H9 (cell line): ENCODE data around the gene CRYGA. TPM values are rescaled to one million over a fixed set of nuclear protein-coding genes. Genes with fewer than 3 reads are reported as not detected.

ENCODE experiments used
- DNase-seq: peaks from one replicate; pipeline ENCODE4 v3.0.0-alpha.2; 2017
- H2AFZ ChIP-seq: one replicate; pipeline ENCODE4 v1.6.1; 2013; ENCODE audit warnings: mild to moderate bottlenecking, low read length, control low read depth, moderate library complexity
- H2AK5ac ChIP-seq: 2 replicates; pipeline ENCODE4 v1.6.1; 2013; ENCODE audit warnings: low read length, control low read depth, mixed read lengths; ENCODE audit not compliant: insufficient read length
- H2BK120ac ChIP-seq: one replicate; pipeline ENCODE4 v1.6.1; 2013; ENCODE audit warnings: low read depth, mild to moderate bottlenecking, low read length, control low read depth, inconsistent platforms; ENCODE audit not compliant: poor library complexity, severe bottlenecking
- H2BK12ac ChIP-seq: 2 replicates; pipeline ENCODE4 v1.6.1; 2013; ENCODE audit warnings: low read length, control low read depth, mixed read lengths, low read depth; ENCODE audit not compliant: insufficient read length
- H2BK15ac ChIP-seq: 2 replicates; pipeline ENCODE4 v1.6.1; 2013; ENCODE audit warnings: low read depth, low read length, control low read depth
- H2BK20ac ChIP-seq: one replicate; pipeline ENCODE4 v1.6.1; 2013; ENCODE audit warnings: low read depth, mild to moderate bottlenecking, low read length, control low read depth, inconsistent platforms; ENCODE audit not compliant: poor library complexity, severe bottlenecking
- H2BK5ac ChIP-seq: 2 replicates; pipeline ENCODE4 v1.6.1; 2013; ENCODE audit warnings: low read length, control low read depth, mixed read lengths; ENCODE audit not compliant: insufficient read length
- H3K14ac ChIP-seq: 2 replicates; pipeline ENCODE4 v1.6.1; 2013; ENCODE audit warnings: low read length, control low read depth; ENCODE audit not compliant: insufficient read depth
- H3K18ac ChIP-seq: 2 replicates; pipeline ENCODE4 v1.6.1; 2013; ENCODE audit warnings: low read depth, mild to moderate bottlenecking, mixed read lengths, low read length, control low read depth; ENCODE audit not compliant: insufficient read length
- H3K23ac ChIP-seq: 2 replicates; pipeline ENCODE4 v1.6.1; 2013; ENCODE audit warnings: low read length, control low read depth, mixed read lengths, low read depth; ENCODE audit not compliant: insufficient read length
- H3K23me2 ChIP-seq: 2 replicates; pipeline ENCODE4 v1.6.1; 2013; ENCODE audit warnings: low read depth, mild to moderate bottlenecking, mixed read lengths, low read length, control low read depth; ENCODE audit not compliant: insufficient read length, poor library complexity, severe bottlenecking
- H3K27ac ChIP-seq: 2 replicates; pipeline ENCODE4 v1.5.1; 2013; ENCODE audit warnings: low read length, control low read depth, mixed read lengths, low read depth; ENCODE audit not compliant: insufficient read length
- H3K27me3 ChIP-seq: 2 replicates; pipeline ENCODE4 v1.6.1; 2013; ENCODE audit warnings: low read length, control low read depth, inconsistent platforms; ENCODE audit not compliant: insufficient read depth
- H3K4ac ChIP-seq: 2 replicates; pipeline ENCODE4 v1.6.1; 2013; ENCODE audit warnings: low read depth, mild to moderate bottlenecking, control low read depth, inconsistent platforms, low read length, moderate library complexity
- H3K4me1 ChIP-seq: 2 replicates; pipeline ENCODE4 v1.6.1; 2013; ENCODE audit warnings: low read length, control low read depth, inconsistent platforms; ENCODE audit not compliant: insufficient read depth
- H3K4me2 ChIP-seq: 2 replicates; pipeline ENCODE4 v1.6.1; 2013; ENCODE audit warnings: low read length, control low read depth, mixed read lengths; ENCODE audit not compliant: insufficient read length, insufficient read depth
- H3K56ac ChIP-seq: 2 replicates; pipeline ENCODE4 v1.6.1; 2013; ENCODE audit warnings: low read depth, mild to moderate bottlenecking, mixed read lengths, low read length, control low read depth; ENCODE audit not compliant: insufficient read length
- H3K79me1 ChIP-seq: 2 replicates; pipeline ENCODE4 v1.6.1; 2013; ENCODE audit warnings: low read depth, mild to moderate bottlenecking, moderate library complexity, low read length, control low read depth, inconsistent platforms; ENCODE audit not compliant: insufficient read depth, poor library complexity, severe bottlenecking
- H3K79me2 ChIP-seq: 2 replicates; pipeline ENCODE4 v1.6.1; 2013; ENCODE audit warnings: low read length, control low read depth, inconsistent platforms; ENCODE audit not compliant: insufficient read depth
- H3K9ac ChIP-seq: 2 replicates; pipeline ENCODE4 v1.6.1; 2013; ENCODE audit warnings: low read length, control low read depth, mixed read lengths; ENCODE audit not compliant: insufficient read length; ENCODE audit errors: extremely low read depth
- H3K9me3 ChIP-seq: one replicate; pipeline ENCODE4 v1.6.1; 2013; ENCODE audit warnings: low read depth, low read length, inconsistent platforms; ENCODE audit not compliant: control insufficient read depth
- H3T11ph ChIP-seq: one replicate; pipeline ENCODE4 v1.6.1; 2013; ENCODE audit warnings: mild to moderate bottlenecking, low read length, control low read depth, inconsistent platforms
- H4K20me1 ChIP-seq: one replicate; pipeline ENCODE4 v1.6.1; 2013; ENCODE audit not compliant: control insufficient read depth, insufficient read length, insufficient read depth
- H4K5ac ChIP-seq: 2 replicates; pipeline ENCODE4 v1.6.1; 2013; ENCODE audit warnings: low read depth, mild to moderate bottlenecking, mixed read lengths, low read length, control low read depth; ENCODE audit not compliant: insufficient read length
- H4K8ac ChIP-seq: replicated peaks from 2 replicates; pipeline ENCODE4 v1.6.1; 2013; ENCODE audit warnings: low read length, control low read depth, mixed read lengths, low read depth; ENCODE audit not compliant: insufficient read length
- H4K91ac ChIP-seq: 2 replicates; pipeline ENCODE4 v1.6.1; 2013; ENCODE audit warnings: low read depth, mild to moderate bottlenecking, moderate library complexity, mixed read lengths, low read length, control low read depth; ENCODE audit not compliant: insufficient read length
- H3K27ac Mint-ChIP-seq, 3 experiments: 2 replicates in 2 of 3; 3 replicates in 1 of 3; pipeline ENCODE4 v1.8.0; 2020 to 2021; ENCODE audit warnings: mixed read lengths in 3 of 3, mild to moderate bottlenecking in 1 of 3, moderate library complexity in 1 of 3
- H3K27me3 Mint-ChIP-seq: 2 replicates; pipeline ENCODE4 v1.8.0; 2021; ENCODE audit warnings: low read depth, mild to moderate bottlenecking, moderate library complexity, mixed read lengths
- H3K36me3 Mint-ChIP-seq, 3 experiments: 2 replicates in 2 of 3; 3 replicates in 1 of 3; pipeline ENCODE4 v1.8.0; 2020 to 2021; ENCODE audit warnings: low read depth in 3 of 3, mixed read lengths in 3 of 3; ENCODE audit not compliant: insufficient read depth in 1 of 3
- H3K4me1 Mint-ChIP-seq, 2 experiments: 2 replicates each; pipeline ENCODE4 v1.8.0; 2020; ENCODE audit warnings: mixed read lengths in 2 of 2
- H3K4me3 Mint-ChIP-seq, 2 experiments: 2 replicates in 1 of 2; 3 replicates in 1 of 2; pipeline ENCODE4 v1.8.0; 2020 to 2021; ENCODE audit warnings: mild to moderate bottlenecking in 2 of 2, mixed read lengths in 2 of 2, moderate library complexity in 1 of 2
- H3K9me3 Mint-ChIP-seq, 2 experiments: 2 replicates in 1 of 2; 3 replicates in 1 of 2; pipeline ENCODE4 v1.8.0; 2020; ENCODE audit warnings: mild to moderate bottlenecking in 2 of 2, mixed read lengths in 2 of 2, moderate library complexity in 1 of 2
- WGBS: extraction: QIAGEN DNeasy Blood & Tissue Kit; methylation state at CpG from one replicate; pipeline ENCODE4 v1.1.7; 2013; ENCODE audit warnings: missing lambda C conversion rate, low lambda C conversion rate, mixed read lengths; ENCODE audit not compliant: insufficient read length; ENCODE audit errors: extremely low coverage; 5-methylcytosine and 5-hydroxymethylcytosine counted together
- total RNA-seq: library from RNA; stranded (reverse); gene quantifications from 2 replicates; pipeline ENCODE4 v1.2.1, GENCODE V29; 2021
- TF ChIP-seq, protein P1 (sequence below): fragments of 200-600 bp; sonication (generic); conservative IDR thresholded peaks from 3 replicates; pipeline ENCODE4 v1.8.0; 2021; ENCODE audit warnings: antibody characterized with exemption, mild to moderate bottlenecking

The CRYGA gene
- total RNA-seq, 1 experiment from 2014 or later: not detected

DNA sequence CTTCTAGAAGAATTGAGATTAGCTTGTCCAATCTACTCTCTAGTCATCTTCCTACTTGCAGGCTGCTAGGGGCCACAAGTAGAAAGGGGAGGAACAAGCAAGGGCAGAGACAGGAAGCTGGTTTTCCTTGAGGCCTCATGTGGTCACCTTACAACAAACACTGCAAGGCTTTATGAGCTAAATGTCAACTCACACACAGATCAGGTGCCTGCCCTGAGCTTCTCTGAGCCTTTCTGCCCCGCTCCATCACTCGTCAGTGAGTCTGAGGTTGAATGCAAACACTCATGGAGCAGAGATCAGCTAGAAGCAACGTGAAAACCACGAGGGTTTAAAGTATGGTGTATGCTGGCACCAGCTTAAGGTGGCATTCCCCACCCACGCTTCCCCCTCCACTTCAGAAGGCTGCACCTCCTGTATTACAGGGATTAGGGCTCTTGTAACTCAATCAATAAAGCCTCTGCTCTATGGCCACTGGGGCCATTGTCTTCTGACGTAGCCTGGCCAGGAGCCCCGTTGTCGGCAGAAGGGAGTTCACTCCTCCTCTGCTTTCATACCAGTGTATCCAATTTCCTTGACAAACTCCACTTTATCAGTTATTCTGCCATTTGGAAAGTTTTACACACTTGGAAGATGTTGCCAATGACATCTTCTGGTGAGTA, 28.3 kb downstream of the CRYGA start:
- Histone ChIP-seq H3K79me2 (no peaks in the 10 kb centered on the region), H2AK5ac (no peak overlapping the region), H2BK15ac (no peak overlapping the region), H2BK5ac (no peak overlapping the region), H3K9ac (no peak overlapping the region), H3K4ac (no peak overlapping the region), H3K18ac (no peak overlapping the region), H4K20me1 (no peaks in the 10 kb centered on the region), H3K23me2 (no peaks in the 10 kb centered on the region), H3K23ac (no peak overlapping the region), H3K27ac (no peak overlapping the region), H2BK120ac (no peak overlapping the region), H3K4me1 (no peaks in the 10 kb centered on the region), H3K79me1 (no peaks in the 10 kb centered on the region), H3K14ac (no peak overlapping the region), H3K27me3 (no peaks in the 10 kb centered on the region), H2BK12ac (no peak overlapping the region), H2BK20ac (no peak overlapping the region), H4K8ac (no peak overlapping the region), H3K56ac (no peak overlapping the region), H2AFZ (no peak overlapping the region), H3K4me2 (no peak overlapping the region), H3T11ph (no peak overlapping the region), H4K91ac (no peak overlapping the region), H4K5ac (no peak overlapping the region), H3K9me3 (peaks cover 7% of the 10 kb centered on the region)
- TF ChIP-seq, protein P1, sequence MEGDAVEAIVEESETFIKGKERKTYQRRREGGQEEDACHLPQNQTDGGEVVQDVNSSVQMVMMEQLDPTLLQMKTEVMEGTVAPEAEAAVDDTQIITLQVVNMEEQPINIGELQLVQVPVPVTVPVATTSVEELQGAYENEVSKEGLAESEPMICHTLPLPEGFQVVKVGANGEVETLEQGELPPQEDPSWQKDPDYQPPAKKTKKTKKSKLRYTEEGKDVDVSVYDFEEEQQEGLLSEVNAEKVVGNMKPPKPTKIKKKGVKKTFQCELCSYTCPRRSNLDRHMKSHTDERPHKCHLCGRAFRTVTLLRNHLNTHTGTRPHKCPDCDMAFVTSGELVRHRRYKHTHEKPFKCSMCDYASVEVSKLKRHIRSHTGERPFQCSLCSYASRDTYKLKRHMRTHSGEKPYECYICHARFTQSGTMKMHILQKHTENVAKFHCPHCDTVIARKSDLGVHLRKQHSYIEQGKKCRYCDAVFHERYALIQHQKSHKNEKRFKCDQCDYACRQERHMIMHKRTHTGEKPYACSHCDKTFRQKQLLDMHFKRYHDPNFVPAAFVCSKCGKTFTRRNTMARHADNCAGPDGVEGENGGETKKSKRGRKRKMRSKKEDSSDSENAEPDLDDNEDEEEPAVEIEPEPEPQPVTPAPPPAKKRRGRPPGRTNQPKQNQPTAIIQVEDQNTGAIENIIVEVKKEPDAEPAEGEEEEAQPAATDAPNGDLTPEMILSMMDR: no peak
- Mint-ChIP-seq H3K4me3 (no peak overlapping the region), H3K27ac (peak overlapping the region in 1 of 3 experiments; percentile 65; a peak in 1 of 7 replicates), H3K27me3 (no peaks in the 10 kb centered on the region; the same call in none of the 2 replicates), H3K36me3 (peaks cover 14 to 19% (median 16%) of the 10 kb centered on the region in 3 experiments), H3K4me1 (no peaks in the 10 kb centered on the region; a peak in 1 of 4 replicates), H3K9me3 (peaks cover 17 to 25% of the 10 kb centered on the region in 2 experiments)
- WGBS: no CpG with 5 or more reads among the region's 8 CpGs
- no peak for DNase-seq
